NOMO-1 (cell line): ENCODE data around the gene PKMYT1.

Experiments
- DNase-seq, 2 experiments: peaks; one replicate each; lab custom pipeline; 2025; ENCODE audit not compliant: unreplicated experiment in 2 of 2; lab: John Stamatoyannopoulos, UW

The PKMYT1 gene

GRCh38 chr16:3019594-3020246 is 39.5 kb upstream of the PKMYT1 start:
- no peak for DNase-seq

- no peak for DNase-seq
Measured at GRCh38 chr16:3017794-3018506, 37.7 kb upstream of the PKMYT1 start, which contains the start of gene CLDN6. CLDN6 (minus strand) TSS chr16:3018183; CDS start chr16:3016021, 2,162 bp downstream.

- DNase-seq = no peak
Measured at GRCh38 chr16:3017344-3017743, 37.1 kb upstream of the PKMYT1 start.

GRCh38 chr16:3015865-3016521 is 35.7 kb upstream of the PKMYT1 start:
- DNase-seq = no peak

- DNase-seq = no peak
Measured at GRCh38 chr16:3014971-3015370, 34.7 kb upstream of the PKMYT1 start.

- DNase-seq = no peak
Measured at GRCh38 chr16:3013998-3014690, 33.9 kb upstream of the PKMYT1 start.

- DNase-seq = no peak
Measured at GRCh38 chr16:3013491-3013951, 33.3 kb upstream of the PKMYT1 start.

- DNase-seq = no peak
Measured at GRCh38 chr16:3012828-3013420, 32.7 kb upstream of the PKMYT1 start, which contains the start of gene CLDN9. CLDN9 (plus strand) TSS chr16:3012923; CDS start chr16:3013363, 440 bp downstream.

- DNase-seq = no peak
Measured at GRCh38 chr16:3012246-3012645, 32.0 kb upstream of the PKMYT1 start.

GRCh38 chr16:3010510-3010909 is 30.3 kb upstream of the PKMYT1 start:
- no peak for DNase-seq

GRCh38 chr16:3009568-3010390 is 29.5 kb upstream of the PKMYT1 start:
- DNase-seq = no peak

GRCh38 chr16:3008690-3009037 is 28.4 kb upstream of the PKMYT1 start:
- no peak for DNase-seq

GRCh38 chr16:3007957-3008689 is 27.9 kb upstream of the PKMYT1 start:
- peak; percentile 35 to 80 for DNase-seq

- peak; percentile 57 to 62 for DNase-seq
Measured at GRCh38 chr16:3007059-3007956, 27.1 kb upstream of the PKMYT1 start.

GRCh38 chr16:3004781-3005284 is 24.6 kb upstream of the PKMYT1 start:
- DNase-seq = peak; percentile 25 to 26

GRCh38 chr16:3004319-3004718 is 24.1 kb upstream of the PKMYT1 start:
- no peak for DNase-seq

GRCh38 chr16:3003582-3004270 is 23.5 kb upstream of the PKMYT1 start:
- DNase-seq = peak; percentile 99
